PC-3 (cell line): Measurements from ENCODE around the gene MOB1B.

Source experiments
- EZH2 ChIP-seq: fragments of 300-600 bp; sonication (generic); IDR thresholded peaks from one replicate; pipeline ENCODE4 v1.6.1; 2017; ENCODE audit warnings: antibody characterized with exemption, mild to moderate bottlenecking, low read length; ENCODE audit not compliant: unreplicated experiment
- TF ChIP-seq, protein P1 (sequence below): fragments of 300-600 bp; sonication (generic); conservative IDR thresholded peaks from 2 replicates; pipeline ENCODE4 v1.5.1; 2017; ENCODE audit warnings: antibody characterized with exemption, low read depth, mild to moderate bottlenecking, low read length

DNA sequence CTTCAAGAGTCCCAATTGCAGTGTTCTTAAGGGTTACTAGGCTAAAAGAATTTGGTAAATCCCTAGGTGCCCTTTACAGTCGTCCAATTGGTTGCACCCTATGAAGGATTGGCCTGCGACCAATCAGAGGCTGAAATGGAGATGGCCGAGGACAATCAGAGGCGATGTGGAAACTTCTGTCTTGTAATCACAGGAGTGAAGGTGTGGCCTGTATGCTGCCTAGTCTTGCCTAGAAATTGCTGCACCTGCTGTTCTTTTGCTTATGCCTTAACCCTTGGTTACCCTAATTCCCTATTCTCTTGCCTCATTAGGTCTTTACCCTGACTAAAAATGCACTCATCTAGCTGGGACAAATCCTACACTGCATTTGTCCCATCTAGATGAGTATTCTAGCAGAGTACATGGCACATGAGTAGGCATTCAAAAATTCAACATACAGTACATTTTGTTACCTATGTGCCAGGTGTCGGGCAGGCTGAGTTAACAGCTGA is 90.3 kb downstream of the MOB1B start:
- TF ChIP-seq, protein P1, sequence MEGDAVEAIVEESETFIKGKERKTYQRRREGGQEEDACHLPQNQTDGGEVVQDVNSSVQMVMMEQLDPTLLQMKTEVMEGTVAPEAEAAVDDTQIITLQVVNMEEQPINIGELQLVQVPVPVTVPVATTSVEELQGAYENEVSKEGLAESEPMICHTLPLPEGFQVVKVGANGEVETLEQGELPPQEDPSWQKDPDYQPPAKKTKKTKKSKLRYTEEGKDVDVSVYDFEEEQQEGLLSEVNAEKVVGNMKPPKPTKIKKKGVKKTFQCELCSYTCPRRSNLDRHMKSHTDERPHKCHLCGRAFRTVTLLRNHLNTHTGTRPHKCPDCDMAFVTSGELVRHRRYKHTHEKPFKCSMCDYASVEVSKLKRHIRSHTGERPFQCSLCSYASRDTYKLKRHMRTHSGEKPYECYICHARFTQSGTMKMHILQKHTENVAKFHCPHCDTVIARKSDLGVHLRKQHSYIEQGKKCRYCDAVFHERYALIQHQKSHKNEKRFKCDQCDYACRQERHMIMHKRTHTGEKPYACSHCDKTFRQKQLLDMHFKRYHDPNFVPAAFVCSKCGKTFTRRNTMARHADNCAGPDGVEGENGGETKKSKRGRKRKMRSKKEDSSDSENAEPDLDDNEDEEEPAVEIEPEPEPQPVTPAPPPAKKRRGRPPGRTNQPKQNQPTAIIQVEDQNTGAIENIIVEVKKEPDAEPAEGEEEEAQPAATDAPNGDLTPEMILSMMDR: no peak
- no peak for TF ChIP-seq EZH2
